Stimulated activated CD4-positive, alpha-beta T cell treated with anti-CD3 and anti-CD28 coated beads, Interleukin-1b, Interleukin-23, amount 100 ng/mL, for 48 hours (primary cell): ENCODE data around the gene IFNLR1.

Experiments
- DNase-seq: peaks from one replicate; pipeline ENCODE4 v3.0.0-alpha.2; 2020

IFNLR1 gene

DNA sequence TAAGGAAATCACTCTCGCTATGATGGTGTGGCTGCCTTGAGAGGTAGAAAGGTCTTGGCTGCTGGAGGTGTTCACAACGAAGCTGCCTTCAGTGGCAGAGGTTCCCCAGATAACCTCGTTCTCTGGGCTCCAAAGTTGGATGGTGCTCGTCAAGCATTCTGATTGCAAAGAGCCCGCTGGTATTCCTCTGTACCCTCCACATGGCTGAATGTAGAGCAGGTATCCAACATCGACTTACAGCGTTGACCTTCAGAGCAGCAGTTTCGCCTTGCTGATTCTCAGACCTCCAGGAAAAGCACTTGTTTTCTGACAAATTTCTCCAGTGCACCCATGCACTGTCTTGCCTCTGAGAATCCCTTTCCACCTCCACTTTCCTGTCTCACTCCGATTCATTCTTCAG, 39.9 kb downstream of the IFNLR1 start:
- DNase-seq: no peak

GRCh38 chr1:24142546-24143534, 44.2 kb downstream of the IFNLR1 start, which contains the start of gene IL22RA1:
Gene IL22RA1, minus strand, starts transcription at chr1:24143140. Its CDS starts 58 bp downstream, at chr1:24143082.
- DNase-seq: no peak

DNA sequence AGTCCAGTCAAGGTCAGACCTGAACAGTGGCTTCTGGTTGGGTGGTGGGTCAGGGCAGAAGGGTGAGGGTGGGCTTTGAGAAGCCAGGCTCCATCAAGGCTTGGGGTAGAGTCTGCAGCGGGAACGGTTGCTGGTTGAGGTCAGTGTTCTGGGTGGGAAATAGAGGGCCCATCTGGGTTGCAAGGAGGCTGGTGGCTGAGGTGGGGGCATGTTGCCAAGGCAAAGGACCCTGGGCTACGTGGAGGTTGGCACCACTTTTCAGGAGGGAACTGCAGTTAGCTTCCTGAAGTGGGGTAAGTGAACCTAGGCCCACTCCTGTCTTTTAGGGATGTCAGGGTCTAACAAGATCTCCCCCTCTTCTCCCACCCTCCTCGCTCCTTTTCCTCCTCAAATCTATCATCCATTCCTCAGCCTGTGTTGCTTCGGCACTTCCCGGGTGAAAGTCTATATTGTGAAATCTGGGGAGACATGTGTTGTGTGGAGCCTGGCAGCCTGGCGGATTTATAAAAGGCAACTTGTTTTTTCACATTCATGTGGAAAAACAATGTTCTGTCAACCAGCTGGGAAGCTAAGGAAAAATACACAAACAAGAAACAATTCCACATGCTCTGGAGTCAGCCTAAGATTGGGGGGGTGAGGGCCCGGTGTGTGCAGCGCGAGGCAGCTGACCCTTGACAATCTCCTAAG, 45.6 kb downstream of the IFNLR1 start:
- DNase-seq: no peak

DNA sequence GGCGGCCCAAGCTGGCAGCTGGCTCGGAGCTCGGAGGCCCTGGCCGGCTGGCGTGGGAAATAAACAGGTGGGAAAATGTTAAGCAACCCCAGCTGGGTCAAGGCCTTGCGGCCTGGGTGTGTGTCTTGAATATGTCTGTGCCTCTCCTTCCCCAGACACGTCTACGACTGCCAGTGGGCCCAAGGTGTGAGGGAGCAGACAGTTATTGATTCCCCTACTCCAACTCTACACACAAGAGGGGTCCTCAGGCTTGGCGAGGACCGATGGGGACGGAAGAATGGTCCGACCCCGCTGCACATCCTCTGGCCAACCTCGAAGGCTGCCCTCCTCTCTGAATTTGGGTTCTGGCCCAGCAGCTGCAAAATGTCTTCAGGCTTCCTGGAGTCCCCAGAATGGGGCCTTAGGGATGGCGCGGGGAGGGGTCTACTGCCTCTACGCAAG, 46.3 kb downstream of the IFNLR1 start:
- no peak for DNase-seq

- no peak for DNase-seq
These were observed 47.2 kb downstream of the IFNLR1 start for GRCh38 chr1:24139841-24140425.

GRCh38 chr1:24139222-24139489, 47.9 kb downstream of the IFNLR1 start:
- no peak for DNase-seq

GRCh38 chr1:24138476-24139221, 48.4 kb downstream of the IFNLR1 start:
- DNase-seq: no peak

DNA sequence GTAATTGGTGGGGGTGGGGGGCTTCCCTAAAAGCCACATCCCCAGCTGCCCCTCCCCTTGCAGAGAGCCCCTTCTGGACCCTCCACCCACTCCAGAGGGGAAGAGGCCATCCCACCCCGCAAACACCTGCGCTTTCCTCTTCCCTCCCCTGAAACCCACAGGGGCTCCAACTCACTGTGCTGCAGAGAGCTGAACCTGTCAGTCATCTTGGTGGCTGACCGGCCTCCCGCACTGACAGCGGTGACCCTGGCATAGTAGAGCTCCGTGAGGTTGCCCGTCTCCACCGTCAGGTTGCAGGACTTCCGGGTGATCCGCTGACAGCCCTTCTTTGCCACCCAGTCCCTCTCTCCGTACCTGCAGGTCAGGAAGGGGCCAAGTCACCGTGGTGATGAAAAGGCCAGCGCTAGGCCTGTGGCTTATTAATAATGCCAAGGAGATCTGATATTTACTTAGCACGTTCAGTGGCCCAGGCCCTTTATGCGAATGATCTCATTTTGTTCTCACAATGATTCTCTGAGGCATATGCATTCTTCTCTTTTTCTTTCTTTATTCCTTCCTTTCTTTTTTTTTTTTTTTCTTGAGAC, 50.0 kb downstream of the IFNLR1 start:
- DNase-seq: no peak

- no peak for DNase-seq
These were observed 52.7 kb downstream of the IFNLR1 start for GRCh38 chr1:24134376-24134775.

- no peak for DNase-seq
These were observed 53.3 kb downstream of the IFNLR1 start for GRCh38 chr1:24133819-24134218.

GRCh38 chr1:24130385-24130784, 56.7 kb downstream of the IFNLR1 start:
- DNase-seq: no peak

DNA sequence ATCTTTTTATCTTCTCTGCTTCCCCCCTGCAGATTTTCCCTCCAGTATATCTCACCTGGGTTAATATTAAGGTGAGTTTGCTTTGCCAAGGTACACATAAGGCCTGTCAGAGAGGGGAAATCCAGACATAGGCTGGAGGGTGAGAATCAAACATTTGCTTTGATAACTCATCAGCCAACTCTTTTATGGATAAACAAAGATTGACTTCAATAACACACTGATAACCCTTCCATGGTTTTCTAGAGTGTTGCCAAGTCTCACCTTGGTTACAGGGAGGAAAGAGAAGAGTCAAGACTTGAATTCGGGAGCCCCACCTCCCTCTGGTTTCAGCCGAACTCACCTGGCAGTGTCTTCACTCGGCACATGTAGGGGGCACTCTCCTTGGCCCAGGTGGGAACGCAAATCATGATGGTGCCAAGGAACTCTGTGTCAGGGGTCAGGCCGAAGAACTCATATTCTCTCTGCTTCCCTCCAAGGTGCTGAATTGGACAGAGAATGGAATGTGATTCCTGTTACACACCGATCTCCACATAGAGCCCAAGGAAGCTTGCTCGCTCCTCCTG, 59.2 kb downstream of the IFNLR1 start:
- DNase-seq: no peak

DNA sequence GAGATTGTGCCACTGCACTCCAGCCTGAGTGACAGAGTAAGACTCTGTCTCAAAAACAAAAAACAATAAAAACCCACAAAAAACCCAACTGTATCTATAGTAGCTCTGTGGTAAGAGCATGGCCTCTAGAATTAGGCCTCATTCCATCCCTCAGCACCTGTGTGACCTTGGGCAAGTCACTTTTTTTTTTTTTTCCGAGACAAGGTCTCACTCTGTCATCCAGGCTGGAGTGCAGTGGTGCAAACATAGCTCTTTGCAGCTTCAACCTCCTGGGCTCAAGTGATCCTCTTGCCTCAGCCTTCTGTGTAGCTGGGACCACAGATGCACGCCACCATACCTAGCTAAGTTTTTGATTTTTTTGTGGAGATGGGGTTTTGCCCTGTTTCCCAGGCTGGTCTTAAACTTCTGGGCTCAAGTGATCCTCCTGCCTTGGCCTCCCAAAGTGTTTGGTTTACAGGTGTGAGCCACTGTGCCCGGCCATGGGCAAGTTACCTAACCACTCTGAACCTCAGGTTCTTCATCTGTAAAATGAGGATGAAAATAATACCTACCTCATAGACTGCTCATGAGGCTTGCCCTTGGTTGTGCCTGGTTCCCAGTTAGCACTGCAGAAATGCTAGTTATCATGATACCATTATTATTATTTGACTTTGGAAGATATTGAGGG, 59.8 kb downstream of the IFNLR1 start:
- DNase-seq: no peak

GRCh38 chr1:24126672-24127023, 60.4 kb downstream of the IFNLR1 start:
- DNase-seq: no peak

GRCh38 chr1:24126018-24126671, 60.9 kb downstream of the IFNLR1 start:
- DNase-seq: peak; percentile 16

DNA sequence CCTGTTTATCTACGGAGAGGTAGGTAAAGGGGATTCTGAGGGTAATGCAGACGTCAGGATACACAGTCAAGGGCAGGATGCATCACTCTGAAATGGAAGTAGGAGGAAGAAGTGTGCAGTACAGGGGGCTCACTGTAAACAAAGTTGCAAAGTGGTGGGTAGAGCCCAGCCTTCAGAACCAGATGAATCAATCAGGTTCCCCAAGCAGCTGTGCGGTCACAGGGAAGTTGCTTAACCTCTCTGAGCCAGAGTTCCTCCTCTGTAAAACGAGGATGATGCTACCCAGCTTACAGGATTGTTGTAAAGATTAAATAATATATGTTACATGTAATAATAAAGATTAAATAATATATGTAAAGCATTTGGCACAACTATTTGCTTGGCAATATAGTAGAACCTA, 61.6 kb downstream of the IFNLR1 start:
- no peak for DNase-seq

DNA sequence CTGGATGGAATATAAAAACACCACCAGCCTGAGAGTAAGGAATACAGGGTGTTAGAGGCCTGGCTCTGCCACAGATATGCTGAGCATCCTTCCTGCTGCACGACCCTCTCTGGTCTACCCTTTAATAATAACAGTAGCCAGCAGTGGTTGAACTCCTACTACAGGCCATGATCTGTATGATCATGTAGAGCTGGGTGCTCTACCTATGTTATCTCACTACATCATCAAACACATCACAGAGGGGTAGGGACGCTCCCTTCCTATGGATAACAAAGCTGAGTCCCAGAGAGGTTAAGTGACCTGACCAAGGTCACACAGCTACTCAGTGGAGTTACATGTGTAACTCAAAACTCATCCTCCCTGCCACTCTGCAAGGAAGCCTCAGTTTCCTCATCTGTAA, 62.1 kb downstream of the IFNLR1 start:
- no peak for DNase-seq

- DNase-seq: no peak
These were observed 63.5 kb downstream of the IFNLR1 start for GRCh38 chr1:24123611-24124010.

DNA sequence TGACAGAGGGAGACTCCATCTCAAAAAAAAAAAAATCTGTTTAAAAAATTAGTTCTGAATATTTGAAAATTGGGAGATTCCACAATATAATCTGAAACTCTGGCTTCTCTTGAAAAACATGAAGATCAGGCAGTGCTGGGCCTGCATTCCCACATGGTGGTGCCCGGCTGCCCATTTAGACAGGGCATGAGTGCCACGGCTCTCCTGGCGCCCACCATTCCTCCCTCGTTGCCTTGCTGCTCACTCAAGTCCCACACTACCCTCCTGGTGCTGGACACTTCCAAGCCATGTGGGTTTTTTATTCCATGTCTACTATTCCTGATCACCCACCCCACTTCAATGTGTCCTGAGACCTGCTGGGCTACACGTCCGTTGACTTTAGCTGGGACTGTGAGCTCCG, 64.3 kb downstream of the IFNLR1 start:
- no peak for DNase-seq

DNA sequence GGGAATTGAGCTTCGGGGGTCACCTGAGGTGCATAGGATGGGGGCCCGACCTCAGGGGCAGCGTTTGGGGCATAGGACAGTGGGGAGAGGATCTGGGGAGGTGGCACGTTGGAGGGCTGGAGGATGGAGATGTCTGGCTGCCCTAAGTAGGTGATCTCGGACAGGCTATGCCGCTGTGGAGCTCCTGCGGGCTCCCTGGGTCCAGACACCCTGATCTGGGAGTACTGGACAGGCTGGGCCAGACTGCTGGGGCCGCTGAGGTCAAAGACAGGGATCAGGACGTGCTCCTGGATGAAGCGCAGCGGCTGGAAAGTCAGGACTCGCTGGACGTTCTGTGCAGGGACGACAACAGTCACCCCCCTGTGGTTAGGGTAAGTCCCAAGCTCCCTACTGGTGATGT, 65.7 kb downstream of the IFNLR1 start:
- DNase-seq: no peak

GRCh38 chr1:24120965-24121364, 66.1 kb downstream of the IFNLR1 start:
- DNase-seq: no peak
